Amniotic stem cell (primary cell): ENCODE data around the gene CYP4F22.

Experiments
- DNase-seq: peaks from one replicate; lab custom pipeline; 2025; lab: John Stamatoyannopoulos, UW

The CYP4F22 gene

GRCh38 chr19:15536350-15536749 is 28.0 kb downstream of the CYP4F22 start:
- no peak for DNase-seq

DNA sequence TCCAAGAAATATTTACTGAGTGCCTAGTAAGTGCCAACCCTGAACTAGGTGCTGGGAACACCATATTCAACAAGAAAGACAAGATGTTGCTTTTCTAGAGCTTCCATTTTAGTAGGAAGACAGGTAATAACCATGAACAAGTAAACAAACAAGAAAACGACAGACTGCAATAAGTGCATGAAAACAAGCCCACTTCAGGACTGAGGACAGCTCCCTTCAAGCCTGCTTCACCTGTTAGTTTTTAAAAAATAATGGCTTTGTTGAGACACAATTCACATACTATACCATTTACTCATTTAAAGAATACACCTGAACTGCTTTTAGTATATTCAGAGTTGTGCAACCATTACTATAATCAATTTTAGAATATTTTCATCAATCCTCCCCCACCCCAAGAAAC is 30.4 kb downstream of the CYP4F22 start:
- DNase-seq: no peak

GRCh38 chr19:15539638-15540037 is 31.3 kb downstream of the CYP4F22 start:
- no peak for DNase-seq

GRCh38 chr19:15540435-15540834 is 32.1 kb downstream of the CYP4F22 start:
- no peak for DNase-seq

DNA sequence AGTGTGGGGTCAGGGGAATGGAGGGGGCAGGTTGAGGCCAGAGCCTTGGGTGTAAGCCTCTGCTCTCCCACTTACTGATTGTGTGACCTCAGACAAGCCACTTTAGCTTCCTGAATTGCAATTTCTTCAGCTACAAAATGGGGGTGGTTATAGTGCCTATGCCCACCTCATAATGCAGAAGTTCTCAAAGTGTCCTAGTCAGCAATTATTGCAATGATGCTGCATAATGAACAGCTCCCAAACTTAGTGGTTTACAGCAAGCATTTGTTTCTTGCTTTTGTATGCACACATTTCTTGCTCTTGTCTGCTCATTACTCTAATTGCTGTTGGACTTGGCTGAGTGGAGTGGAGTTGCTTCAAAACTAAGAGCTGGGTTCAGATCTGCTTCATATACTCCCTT is 36.0 kb downstream of the CYP4F22 start:
- DNase-seq: no peak

- no peak for DNase-seq
Observed at GRCh38 chr19:15544970-15545369, 36.6 kb downstream of the CYP4F22 start.

GRCh38 chr19:15548648-15549047 is 40.3 kb downstream of the CYP4F22 start:
- no peak for DNase-seq

DNA sequence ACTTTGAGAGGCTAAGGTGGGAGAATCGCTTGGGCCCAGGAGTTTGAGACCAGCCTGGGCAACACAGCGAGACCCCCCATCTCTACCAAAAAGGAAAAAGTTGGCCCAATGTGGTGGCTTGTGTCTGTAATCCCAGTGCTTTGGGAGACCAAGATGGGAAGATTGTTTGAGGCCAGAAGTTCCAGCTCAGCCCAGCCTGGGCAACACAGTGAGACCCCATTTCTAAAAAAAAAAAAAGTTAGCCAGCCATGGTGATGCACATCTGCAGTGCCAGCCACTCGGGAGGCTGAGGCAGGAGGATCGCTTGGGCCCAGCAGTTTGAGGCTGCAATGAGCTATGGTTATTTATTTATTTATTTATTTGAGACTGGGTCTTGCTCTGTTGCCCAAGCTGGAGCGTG is 41.3 kb downstream of the CYP4F22 start:
- no peak for DNase-seq

DNA sequence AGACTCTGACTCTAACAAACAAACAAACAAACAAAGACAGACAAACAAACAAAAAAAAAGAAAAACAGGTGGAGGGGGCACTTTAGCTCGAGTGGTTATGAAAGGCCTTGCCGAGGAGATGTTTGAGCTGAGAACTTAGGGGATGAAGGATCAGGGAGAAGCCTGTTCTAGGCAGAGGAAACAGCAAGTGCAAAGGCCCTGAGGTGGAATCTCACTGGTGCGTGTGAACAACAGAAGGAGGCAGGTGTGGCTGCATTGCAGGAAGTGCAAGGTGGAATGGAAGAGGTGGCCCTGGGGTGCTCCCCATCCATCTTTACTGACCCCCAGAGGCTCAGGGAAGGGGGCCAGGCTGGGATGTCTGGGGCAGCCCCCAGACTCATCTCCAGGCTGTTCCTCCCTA is 41.9 kb downstream of the CYP4F22 start:
- DNase-seq: no peak

DNA sequence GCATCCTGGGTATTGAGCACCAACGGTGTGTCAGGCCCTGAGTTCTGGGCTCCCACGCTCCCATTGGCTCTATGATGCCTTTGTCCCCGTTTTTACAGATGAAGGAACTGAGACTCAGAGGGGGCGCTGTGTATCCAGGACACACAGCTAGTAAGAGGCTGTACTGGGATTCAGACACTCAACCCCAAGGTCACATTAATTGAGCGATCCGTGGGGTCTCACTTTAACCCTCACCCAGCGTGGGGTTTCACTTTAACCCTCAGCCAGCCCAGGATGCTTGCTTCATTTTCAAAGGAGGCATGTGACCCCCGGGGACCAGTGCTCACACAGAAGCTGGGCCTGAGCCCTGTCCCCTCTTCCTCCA is 42.6 kb downstream of the CYP4F22 start:
- DNase-seq: no peak

GRCh38 chr19:15551293-15552004 is 43.1 kb downstream of the CYP4F22 start:
- DNase-seq: no peak

DNA sequence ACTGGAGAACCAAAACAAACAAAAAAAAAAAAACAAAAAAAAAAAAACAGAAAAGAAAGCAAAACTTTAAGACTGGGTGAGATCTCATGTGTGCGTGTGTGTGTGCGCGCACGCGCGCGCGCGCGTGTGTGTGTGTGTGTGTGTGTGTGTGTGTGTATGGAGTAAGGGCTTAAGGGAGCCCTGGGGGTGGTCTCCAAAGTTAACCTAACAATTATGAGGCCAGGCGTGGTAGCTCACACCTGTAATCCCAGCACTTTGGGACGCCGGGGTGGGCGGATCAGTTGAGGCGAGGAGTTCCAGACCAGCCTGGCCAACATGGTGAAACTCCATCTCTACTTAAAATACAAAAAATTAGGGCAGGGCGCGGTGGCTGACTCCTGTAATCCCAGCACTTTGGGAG is 46.7 kb downstream of the CYP4F22 start:
- DNase-seq: no peak

DNA sequence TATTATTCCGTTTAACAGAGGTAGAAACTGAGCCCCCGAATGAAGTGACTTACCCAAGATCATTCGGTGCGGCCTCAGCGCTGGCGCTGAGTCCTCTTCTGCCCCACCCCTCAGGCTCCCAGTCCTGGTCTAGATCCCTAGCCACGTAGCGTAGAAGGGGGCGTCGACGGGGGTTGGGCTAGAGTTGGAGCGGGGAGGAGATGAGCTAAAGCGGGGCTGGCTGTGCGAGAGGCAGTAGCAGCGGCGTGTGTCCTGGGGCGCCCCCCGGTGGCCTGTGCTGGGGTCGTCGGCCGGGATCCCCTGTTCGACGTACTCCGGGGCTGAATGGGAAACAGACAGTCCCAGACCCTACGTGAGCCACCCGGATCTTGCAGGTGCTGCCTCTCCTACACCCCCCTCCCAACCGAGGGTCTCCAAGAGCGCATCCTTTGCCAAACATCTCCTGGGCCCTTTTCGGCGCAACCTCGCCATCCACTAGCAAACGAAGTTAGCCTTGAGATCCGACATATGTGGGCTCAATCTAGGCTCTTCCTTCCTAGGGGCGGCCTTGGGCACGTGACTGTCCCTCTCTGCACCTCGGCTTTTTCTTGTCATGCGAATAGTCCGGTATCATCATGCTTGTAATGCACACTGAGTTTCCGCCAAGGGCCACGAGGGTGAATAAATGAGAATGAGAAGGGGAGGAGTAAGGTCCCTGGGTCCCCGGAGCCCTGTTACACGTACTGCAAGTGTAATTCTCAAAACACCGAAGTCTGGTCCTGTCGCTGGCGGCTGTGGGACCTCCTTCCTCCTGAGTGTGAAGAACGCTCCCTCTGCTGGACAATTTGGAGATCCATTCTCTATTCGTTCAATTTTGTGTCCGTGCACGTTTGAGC is 47.7 kb downstream of the CYP4F22 start:
- DNase-seq: peak; percentile 83

GRCh38 chr19:15556634-15557181 is 48.4 kb downstream of the CYP4F22 start:
- no peak for DNase-seq

- no peak for DNase-seq
Observed at GRCh38 chr19:15557223-15557622, 48.9 kb downstream of the CYP4F22 start.

DNA sequence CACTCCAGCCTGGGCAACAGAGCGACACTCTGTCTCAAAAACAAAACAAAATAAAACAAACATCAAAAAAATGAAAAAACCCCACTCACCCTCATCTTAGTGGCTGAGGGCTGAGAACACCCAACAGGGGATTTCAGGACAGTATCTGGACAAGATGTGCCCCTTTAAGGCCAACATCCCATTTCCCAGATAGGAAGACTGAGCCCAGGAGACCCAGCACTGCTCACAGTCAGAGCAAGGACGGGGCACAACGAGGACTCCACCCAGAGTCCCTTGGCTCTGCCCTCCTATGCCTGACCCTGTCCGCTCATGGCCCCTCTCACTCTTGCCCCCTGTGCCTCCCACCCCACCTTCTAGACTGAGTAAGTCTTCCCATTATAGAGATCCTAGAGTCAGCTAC is 53.8 kb downstream of the CYP4F22 start:
- DNase-seq: no peak

GRCh38 chr19:15562861-15563260 is 54.5 kb downstream of the CYP4F22 start:
- no peak for DNase-seq

DNA sequence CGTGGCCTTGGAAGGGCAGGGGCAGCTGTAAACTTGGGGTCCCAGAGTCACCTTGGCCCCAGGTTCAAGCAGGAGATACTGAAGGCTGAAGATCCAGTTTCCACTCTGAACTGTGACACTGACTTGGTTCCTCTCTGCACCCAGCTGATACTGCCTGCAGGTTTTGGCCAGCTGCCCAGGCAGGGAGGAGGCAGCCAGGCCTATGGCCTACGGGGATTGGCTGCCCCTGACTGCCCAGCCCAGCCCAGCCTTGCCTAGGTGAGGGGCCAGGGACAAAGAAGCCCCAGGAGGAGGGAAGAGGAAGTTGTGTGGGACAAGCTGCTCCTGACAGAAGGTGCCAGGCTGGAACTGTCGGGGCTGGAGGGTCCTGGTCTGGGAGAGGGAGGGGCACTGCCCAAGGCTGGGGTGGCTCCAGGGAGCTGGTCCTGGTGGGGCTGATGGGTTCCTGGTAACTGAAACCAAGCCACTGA is 55.0 kb downstream of the CYP4F22 start:
- no peak for DNase-seq

DNA sequence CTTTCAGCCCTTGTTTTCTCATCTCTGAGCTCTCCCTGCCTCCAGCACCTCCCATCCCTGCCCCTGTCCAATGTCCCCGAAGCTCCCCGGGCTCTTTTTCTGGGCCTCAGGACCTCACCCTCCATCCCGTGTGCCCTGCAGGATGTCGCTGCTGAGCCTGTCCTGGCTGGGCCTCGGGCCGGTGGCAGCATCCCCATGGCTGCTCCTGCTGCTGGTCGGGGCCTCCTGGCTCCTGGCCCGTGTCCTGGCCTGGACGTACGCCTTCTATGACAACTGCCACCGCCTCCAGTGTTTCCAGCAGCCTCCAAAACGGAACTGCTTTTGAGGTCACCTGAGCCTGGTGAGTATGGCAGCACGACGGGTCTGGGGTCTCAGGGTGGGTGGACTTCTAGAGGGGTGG is 55.6 kb downstream of the CYP4F22 start:
- no peak for DNase-seq

- DNase-seq: no peak
Observed at GRCh38 chr19:15564534-15565168, 56.3 kb downstream of the CYP4F22 start.

DNA sequence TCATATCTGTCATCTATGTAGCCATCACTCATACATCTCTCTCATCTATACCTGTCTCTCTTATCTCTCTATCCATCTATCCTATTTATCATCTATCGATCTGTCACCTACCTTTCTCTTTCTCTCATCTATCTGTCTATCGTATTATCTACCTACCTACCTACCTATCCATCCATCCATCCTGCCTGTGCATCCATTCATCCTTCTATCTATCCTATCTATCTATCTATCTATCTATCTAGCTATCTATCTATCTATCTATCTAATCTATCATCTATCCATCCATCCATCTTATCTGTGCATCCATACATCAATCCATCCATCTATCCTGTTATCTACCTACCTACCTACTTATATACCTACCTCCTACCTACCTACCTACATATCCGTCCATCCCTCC is 62.1 kb downstream of the CYP4F22 start:
- no peak for DNase-seq

- DNase-seq: no peak
Observed at GRCh38 chr19:15575406-15575805, 67.1 kb downstream of the CYP4F22 start.
